GM21367 (cell line): ENCODE measurements around the gene ARHGAP25.
A peak's percentile ranks its signal among the peaks of the same experiment; 100 is the strongest.

Source experiments
- ATAC-seq: cut with Tn5 transposase; IDR thresholded peaks from one replicate; pipeline ENCODE4 v1.9.1; 2021; ENCODE audit not compliant: unreplicated experiment

Gene ARHGAP25

GRCh38 chr2:68764806-68765311, 30.2 kb downstream of the ARHGAP25 start:
- ATAC-seq, result no peak

GRCh38 chr2:68765739-68766375, 31.2 kb downstream of the ARHGAP25 start:
- ATAC-seq, result no peak

- ATAC-seq, result peak; percentile 37
Observed at GRCh38 chr2:68766376-68766845, 31.8 kb downstream of the ARHGAP25 start.

GRCh38 chr2:68767031-68767961, 32.7 kb downstream of the ARHGAP25 start:
- ATAC-seq, result peak; percentile 31

- no peak for ATAC-seq
Observed at GRCh38 chr2:68767996-68768395, 33.4 kb downstream of the ARHGAP25 start.

- no peak for ATAC-seq
Observed at GRCh38 chr2:68768461-68768860, 33.9 kb downstream of the ARHGAP25 start.

- no peak for ATAC-seq
Observed at GRCh38 chr2:68768951-68769350, 34.3 kb downstream of the ARHGAP25 start.

- ATAC-seq, result no peak
Observed at GRCh38 chr2:68769586-68770270, 35.1 kb downstream of the ARHGAP25 start.

- no peak for ATAC-seq
Observed at GRCh38 chr2:68770271-68771111, 35.9 kb downstream of the ARHGAP25 start.

- no peak for ATAC-seq
Observed at GRCh38 chr2:68771211-68771751, 36.7 kb downstream of the ARHGAP25 start.

GRCh38 chr2:68772109-68772508, 37.5 kb downstream of the ARHGAP25 start:
- no peak for ATAC-seq

GRCh38 chr2:68774569-68775271, 40.1 kb downstream of the ARHGAP25 start:
- ATAC-seq, result peak; percentile 87

- ATAC-seq, result no peak
Observed at GRCh38 chr2:68775272-68775842, 40.7 kb downstream of the ARHGAP25 start.

- ATAC-seq, result no peak
Observed at GRCh38 chr2:68776124-68776523, 41.5 kb downstream of the ARHGAP25 start.

GRCh38 chr2:68779595-68779994, 45.0 kb downstream of the ARHGAP25 start:
- ATAC-seq, result no peak

- ATAC-seq, result no peak
Observed at GRCh38 chr2:68784188-68784587, 49.6 kb downstream of the ARHGAP25 start.

- no peak for ATAC-seq
Observed at GRCh38 chr2:68784915-68785314, 50.3 kb downstream of the ARHGAP25 start.

- ATAC-seq, result no peak
Observed at GRCh38 chr2:68787356-68787755, 52.7 kb downstream of the ARHGAP25 start.

- peak; percentile 99 for ATAC-seq
Observed at GRCh38 chr2:68789603-68790002, 55.0 kb downstream of the ARHGAP25 start.
